HG03565 (cell line): ENCODE results near the gene LZTS2.
"Not testable (repeated sequence)": the region's sequence is repeated elsewhere in the genome, so short reads cannot be mapped to it uniquely, and the experiment has no call there.

Source experiments
- ATAC-seq: cut with Tn5 transposase; IDR thresholded peaks from one replicate; pipeline ENCODE4 v1.9.1; 2021; ENCODE audit warnings: mild to moderate bottlenecking, moderate library complexity; ENCODE audit not compliant: unreplicated experiment

The LZTS2 gene

DNA sequence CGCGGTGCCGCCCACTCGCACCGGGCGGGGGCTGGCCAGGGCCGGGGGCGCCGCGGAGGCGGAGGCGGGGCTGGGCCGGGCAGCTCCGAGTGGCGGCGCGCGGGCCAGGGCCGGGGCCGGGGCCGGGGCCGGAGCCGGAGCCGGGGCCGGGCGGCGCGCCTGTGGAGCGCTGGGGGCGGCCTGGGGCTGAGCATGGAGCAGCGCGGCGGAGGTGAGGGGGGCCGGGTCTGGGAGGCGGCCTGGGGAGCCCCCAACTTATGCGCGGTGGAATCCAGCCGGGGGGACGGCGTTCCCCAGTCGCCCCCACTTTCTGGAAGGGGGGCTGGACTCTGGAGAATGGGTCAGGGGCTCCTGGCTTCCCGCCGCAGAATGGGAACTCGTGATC is at the start of gene LZTS2:
Gene LZTS2, plus strand, starts transcription at position 67 of the 385 bp plus-strand sequence. CDS start 2,731 bp downstream, outside the sequence.
- ATAC-seq: no peak

GRCh38 chr10:100960251-100960650 is 39.4 kb upstream of the LZTS2 start:
- no peak for ATAC-seq

DNA sequence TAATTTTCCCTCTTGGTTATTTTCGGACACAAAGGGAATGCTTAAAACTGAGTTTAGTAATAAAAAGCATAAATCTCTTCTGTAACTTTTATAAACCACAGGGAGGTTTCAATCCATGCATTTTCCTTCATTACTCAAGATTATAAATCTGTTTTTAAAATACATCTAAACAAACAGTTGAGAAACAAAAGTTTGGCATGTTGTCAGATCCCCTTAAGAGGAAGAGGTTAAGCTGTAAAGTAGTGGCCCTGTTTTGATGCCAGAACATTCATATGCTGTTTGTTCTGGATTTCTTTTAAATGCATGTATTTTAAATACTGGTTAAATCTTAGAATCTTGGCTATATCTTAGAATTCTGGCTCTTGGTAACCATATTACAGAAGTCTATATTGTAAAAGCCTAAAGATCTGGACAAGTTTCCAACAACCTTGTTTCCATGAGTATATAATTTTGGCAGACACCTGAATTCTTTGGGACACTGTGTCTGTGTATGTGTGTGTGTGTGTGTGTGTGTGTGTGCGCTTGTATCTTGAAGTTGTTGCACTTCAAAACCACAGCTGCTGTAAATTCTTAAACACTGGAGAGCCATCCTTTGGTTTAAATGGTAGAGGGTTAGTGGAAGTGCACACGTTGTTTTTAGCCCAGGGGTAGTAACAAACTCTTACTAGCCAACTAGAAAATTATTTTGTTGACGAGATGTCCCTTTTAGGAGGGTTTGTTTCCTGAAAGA is 37.1 kb upstream of the LZTS2 start:
- no peak for ATAC-seq

DNA sequence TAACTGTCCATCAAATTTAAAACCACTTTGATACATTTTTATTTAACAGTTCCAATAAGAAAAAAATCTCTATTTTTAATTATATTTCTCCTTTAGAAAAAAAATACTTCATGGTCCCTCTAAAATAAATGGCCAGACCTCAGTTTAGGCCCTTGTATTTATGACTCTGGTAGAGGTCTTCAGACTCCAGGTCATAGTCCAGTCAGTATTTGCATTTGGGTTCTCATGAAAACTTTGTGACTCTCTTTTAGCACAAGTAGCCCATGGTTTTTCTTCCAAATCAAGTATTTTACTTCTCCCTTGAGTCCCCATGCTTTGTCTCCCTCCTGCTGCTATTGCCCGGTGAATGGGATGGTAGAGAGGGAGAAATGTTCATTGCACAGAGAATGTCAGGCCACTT is 35.8 kb upstream of the LZTS2 start:
- no peak for ATAC-seq

- no peak for ATAC-seq
Measured at GRCh38 chr10:100965820-100966219, 33.8 kb upstream of the LZTS2 start.

GRCh38 chr10:100966887-100967286 is 32.7 kb upstream of the LZTS2 start:
- ATAC-seq: no peak

GRCh38 chr10:100967332-100967731 is 32.3 kb upstream of the LZTS2 start:
- no peak for ATAC-seq

DNA sequence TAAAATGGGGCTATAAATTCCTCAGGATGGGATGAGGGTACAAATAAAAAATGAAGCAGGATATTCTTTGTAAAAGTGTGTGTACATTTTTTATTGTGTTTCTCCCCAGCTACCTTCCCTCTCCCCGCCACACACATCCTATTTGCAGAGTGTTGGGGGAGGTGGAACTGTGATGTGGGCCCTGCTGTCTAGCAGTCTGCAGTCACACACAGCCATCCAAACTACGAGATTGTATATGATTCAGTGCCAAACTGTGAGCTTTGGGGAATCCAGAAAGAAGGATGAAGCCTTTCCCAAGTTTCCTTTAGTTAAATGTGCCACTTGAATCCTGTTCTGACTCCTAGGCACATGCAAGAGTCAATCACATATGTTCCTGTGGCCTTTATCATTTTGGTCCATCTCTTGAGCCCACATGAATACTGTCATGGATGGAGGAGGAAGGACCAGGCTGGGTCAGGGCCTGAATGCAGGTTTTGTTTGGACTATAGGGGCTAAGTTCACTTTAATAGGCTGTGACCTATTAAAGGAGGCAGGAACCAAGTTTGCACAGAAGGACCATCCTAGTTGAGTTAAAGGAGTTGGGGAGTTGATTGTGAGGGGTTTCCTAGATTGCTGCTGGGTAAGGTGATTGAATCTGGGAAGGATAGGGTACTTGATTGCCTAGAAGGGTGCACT is 31.4 kb upstream of the LZTS2 start:
- ATAC-seq: no peak

DNA sequence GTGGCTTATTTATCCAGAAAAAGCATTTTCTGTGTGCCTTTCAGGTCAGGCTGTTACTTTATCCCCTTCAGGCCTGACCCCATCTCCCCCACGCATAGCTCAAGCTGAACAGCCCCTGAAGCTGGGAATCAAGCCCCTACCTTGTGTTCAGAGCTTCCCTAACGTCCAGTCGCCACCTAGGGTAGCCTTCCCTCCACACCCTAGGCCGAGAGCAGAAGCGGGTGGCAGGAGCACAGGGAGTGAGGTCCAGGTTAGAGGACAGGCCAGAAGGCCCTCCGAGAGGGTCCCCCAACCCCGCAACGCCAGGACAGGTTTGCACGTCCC is 30.8 kb upstream of the LZTS2 start:
- no peak for ATAC-seq

- no peak for ATAC-seq
Measured at GRCh38 chr10:100969187-100970075, 30.2 kb upstream of the LZTS2 start, which contains the start of gene SEMA4G. SEMA4G (plus strand) TSS chr10:100969504; CDS start chr10:100972913, 3,409 bp downstream.

- no peak for ATAC-seq
Measured at GRCh38 chr10:100970076-100970913, 29.3 kb upstream of the LZTS2 start.

GRCh38 chr10:100970914-100971811 is 28.4 kb upstream of the LZTS2 start:
- ATAC-seq: no peak

DNA sequence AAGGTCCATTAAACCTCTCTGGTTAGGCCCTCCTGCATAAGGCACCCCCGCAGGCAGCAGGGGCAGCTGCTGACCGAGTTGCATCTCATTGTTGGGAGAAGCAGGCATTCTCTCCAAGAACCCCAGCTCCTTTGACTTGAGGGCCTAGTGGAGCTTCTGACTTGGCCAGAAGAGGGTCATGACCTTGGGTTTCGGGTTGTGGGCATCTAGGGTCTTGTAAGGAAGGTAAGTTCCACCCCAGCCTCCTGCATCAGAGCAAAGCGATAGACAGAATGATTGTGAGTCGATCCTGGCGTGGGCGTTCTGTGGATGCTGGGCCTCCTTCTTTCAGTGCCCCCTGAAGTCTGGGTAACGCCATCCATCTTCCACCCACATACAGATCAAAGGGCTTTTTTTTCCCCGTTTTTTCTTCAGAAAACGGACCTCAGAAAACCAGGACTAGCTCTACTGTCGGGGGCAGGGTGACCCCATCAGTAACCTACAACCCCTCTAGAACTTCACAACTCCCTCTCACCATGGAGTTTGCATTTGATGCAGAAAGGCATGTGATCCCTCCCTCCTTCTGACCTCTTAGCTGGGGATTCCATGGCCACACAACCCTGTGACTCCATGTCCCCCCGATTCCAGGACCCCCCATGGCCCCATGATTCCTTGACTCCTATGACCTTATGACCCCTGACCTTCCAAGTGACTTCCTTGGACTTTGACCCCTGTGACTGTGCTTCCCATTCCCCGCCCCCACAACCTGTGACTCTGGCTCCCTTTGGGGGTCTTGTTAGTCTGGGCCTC is 27.3 kb upstream of the LZTS2 start:
- ATAC-seq: no peak

- no peak for ATAC-seq
Measured at GRCh38 chr10:100972904-100973535, 26.6 kb upstream of the LZTS2 start.

- ATAC-seq: not testable (repeated sequence)
Measured at GRCh38 chr10:100975397-100975796, 24.2 kb upstream of the LZTS2 start.

DNA sequence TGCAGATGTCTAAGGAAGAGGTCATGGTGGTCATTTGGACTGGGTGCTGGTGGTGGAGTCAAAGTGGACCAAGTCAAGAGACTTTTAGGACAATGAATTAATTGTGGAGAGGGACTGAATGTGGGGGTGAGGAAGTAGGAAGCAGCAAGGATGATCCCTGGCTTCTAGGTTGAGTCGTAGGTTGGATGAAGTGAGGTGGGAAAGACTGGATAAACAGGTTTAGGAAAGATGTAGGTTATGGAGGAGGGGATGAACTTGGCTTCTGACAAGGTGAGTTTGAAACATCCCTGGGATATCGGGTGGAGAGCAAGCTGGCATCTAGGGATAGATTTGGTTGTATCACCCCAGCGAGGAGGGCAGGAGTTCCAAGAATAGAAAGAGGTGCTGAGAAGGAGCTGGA is 22.7 kb upstream of the LZTS2 start:
- no peak for ATAC-seq

GRCh38 chr10:100977436-100977835 is 22.2 kb upstream of the LZTS2 start:
- ATAC-seq: no peak

DNA sequence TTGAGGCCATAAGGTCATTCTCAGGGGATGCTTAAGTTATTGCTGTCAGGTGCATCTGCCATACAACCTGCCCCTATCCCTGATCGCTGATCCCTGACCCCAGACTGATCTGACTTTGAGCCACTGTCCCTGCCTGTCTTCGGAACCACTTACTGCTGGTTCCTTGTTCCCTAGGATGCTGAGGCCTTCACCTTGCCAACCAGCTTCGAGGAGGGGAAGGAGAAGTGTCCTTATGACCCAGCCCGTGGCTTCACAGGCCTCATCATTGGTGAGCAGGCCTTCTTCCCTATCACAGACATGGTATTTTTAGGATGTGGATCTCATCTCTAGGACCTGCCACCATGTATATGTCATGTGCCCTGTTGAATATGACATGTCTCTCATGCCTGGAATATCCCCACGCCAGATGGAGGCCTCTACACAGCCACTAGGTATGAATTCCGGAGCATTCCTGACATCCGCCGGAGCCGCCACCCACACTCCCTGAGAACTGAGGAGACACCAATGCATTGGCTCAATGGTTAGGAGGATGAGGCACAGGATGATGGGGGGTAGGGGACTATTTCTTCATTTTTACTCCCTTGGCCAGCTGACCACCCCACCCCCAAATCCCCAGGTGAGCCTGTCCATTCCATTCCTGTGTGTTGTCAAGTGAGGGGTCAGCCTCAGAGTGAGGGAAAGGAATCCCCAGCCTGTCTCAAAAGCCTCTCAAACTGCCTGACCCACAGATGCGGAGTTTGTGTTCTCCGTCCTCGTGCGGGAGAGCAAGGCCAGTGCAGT is 21.3 kb upstream of the LZTS2 start:
- no peak for ATAC-seq
